Prostate gland (tissue), 2 donors: Measurements from ENCODE around the gene LRRC1.
"Not testable (repeated sequence)": the region's sequence is repeated elsewhere in the genome, so short reads cannot be mapped to it uniquely, and the experiment has no call there.

Experiments used
- POLR2A ChIP-seq: fragments of 450-650 bp; IDR thresholded peaks from one replicate; pipeline ENCODE4 v1.6.1; 2016; ENCODE audit warnings: antibody characterized with exemption, mild to moderate bottlenecking
- TF ChIP-seq, protein P1 (sequence below), 4 experiments: fragments of 200-600 bp in 2 of 4; fragments of 450-650 bp in 2 of 4; sonication (generic) in 2 of 4; IDR thresholded peaks; 1 replicate in 3 of 4; 2 replicates in 1 of 4; pipeline ENCODE4 v1.5.1; 2016 to 2019; ENCODE audit warnings: antibody characterized with exemption in 4 of 4, mild to moderate bottlenecking in 2 of 4, moderate library complexity in 2 of 4

DNA sequence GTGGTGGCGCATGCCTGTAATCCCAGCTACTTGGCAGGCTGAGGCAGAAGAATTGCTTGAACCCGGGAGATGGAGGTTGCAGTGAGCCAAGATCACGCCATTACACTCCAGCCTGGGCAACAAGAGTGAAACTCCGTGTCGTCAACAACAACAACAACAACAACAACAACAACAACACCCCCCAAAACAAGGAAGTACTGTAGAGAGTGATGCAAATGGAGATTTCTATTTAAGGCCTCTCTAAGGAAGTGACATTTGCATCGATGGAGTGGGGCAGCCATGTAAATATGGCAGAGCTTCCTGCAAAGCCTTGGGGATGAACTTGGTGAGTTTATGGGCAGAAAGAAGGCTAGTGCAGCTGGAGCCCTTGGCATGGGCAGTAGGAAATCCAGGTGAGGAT, 12.8 kb downstream of the LRRC1 start:
- TF ChIP-seq, protein P1, sequence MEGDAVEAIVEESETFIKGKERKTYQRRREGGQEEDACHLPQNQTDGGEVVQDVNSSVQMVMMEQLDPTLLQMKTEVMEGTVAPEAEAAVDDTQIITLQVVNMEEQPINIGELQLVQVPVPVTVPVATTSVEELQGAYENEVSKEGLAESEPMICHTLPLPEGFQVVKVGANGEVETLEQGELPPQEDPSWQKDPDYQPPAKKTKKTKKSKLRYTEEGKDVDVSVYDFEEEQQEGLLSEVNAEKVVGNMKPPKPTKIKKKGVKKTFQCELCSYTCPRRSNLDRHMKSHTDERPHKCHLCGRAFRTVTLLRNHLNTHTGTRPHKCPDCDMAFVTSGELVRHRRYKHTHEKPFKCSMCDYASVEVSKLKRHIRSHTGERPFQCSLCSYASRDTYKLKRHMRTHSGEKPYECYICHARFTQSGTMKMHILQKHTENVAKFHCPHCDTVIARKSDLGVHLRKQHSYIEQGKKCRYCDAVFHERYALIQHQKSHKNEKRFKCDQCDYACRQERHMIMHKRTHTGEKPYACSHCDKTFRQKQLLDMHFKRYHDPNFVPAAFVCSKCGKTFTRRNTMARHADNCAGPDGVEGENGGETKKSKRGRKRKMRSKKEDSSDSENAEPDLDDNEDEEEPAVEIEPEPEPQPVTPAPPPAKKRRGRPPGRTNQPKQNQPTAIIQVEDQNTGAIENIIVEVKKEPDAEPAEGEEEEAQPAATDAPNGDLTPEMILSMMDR (IDR thresholded peaks at IDR 0.05), result not testable (repeated sequence)
- not testable (repeated sequence) for TF ChIP-seq POLR2A
